ENCODE data around the gene RASGRF1.

GRCh38 chr15:79105141-79105540 lies 14.6 kb upstream of the RASGRF1 start:
- TF ChIP-seq CTCF (IDR thresholded peaks at IDR 0.05) (no peak), POLR2A (IDR thresholded peaks at IDR 0.05) (no peak)
